HepG2 (cell line): Measurements from ENCODE around the gene TSC1. TPM values are rescaled to one million over a fixed set of nuclear protein-coding genes. Genes with fewer than 3 reads are reported as not detected.

Source experiments
- HIC2 ChIP-seq: sonication (generic); formaldehyde crosslinking; IDR thresholded peaks from 2 replicates; pipeline ENCODE4 v1.9.0; 2022; ENCODE audit warnings: low read depth, missing genetic modification reagents
- RBM22 ChIP-seq: fragments of 200-400 bp; formaldehyde crosslinking; optimal IDR thresholded peaks from 2 replicates; pipeline ENCODE3; 2017; ENCODE audit warnings: mild to moderate bottlenecking, low read length, moderate library complexity
- SRSF4 ChIP-seq: fragments of 200-400 bp; formaldehyde crosslinking; IDR thresholded peaks from one replicate; pipeline ENCODE4 v1.6.1; 2018; ENCODE audit warnings: mild to moderate bottlenecking, low read depth, low read length, moderate library complexity; ENCODE audit not compliant: poor library complexity, severe bottlenecking
- ZBTB25 ChIP-seq: IDR thresholded peaks from 2 replicates; pipeline ENCODE4 v1.6.1; 2018; ENCODE audit warnings: missing genetic modification reagents
- ZNF281 ChIP-seq: sonication (generic); formaldehyde crosslinking; IDR thresholded peaks from 2 replicates; pipeline ENCODE4 v1.4.0; 2020; ENCODE audit warnings: missing genetic modification reagents, borderline replicate concordance
- ZNF292 ChIP-seq: sonication (generic); formaldehyde crosslinking; IDR thresholded peaks from 2 replicates; pipeline ENCODE4 v1.8.1; 2022; ENCODE audit warnings: mild to moderate bottlenecking, low read depth, missing genetic modification reagents, borderline replicate concordance
- ZNF441 ChIP-seq: sonication (generic); formaldehyde crosslinking; IDR thresholded peaks from 2 replicates; pipeline ENCODE4 v1.7.0; 2021; ENCODE audit warnings: missing genetic modification reagents, borderline replicate concordance
- polyA plus RNA-seq, 8 experiments: library from polyadenylated mRNA; depleted of rRNA in 3 of 8; stranded (reverse) in 7 of 8; unstranded in 1 of 8; fragments of >200 nt; fragmentation: Illumina TruSeq in 4 of 8; extraction: Trizol in 4 of 8; gene quantifications; 2 replicates each; pipeline versions ENCODE4 v1.2.1 to v1.2.3, GENCODE V29; 2011 to 2016; ENCODE audit warnings: low read depth in 4 of 8, missing spikeins in 1 of 8, mixed read lengths in 1 of 8; ENCODE audit not compliant: insufficient read depth in 1 of 8
- total RNA-seq, 5 experiments: library from RNA; depleted of rRNA; stranded (reverse); fragments of >200 nt; fragmentation: Illumina TruSeq; extraction: Trizol; gene quantifications; 2 replicates each; pipeline ENCODE4 v1.2.3, GENCODE V29; 2016; ENCODE audit warnings: low read depth in 1 of 5
- TF ChIP-seq, protein P1 (sequence below): sonication (generic); formaldehyde crosslinking; IDR thresholded peaks from 2 replicates; pipeline ENCODE4 v1.4.0; 2020; ENCODE audit warnings: missing genetic modification reagents, mild to moderate bottlenecking, borderline replicate concordance
- TF ChIP-seq, protein P2 (sequence below): sonication (generic); formaldehyde crosslinking; IDR thresholded peaks from 2 replicates; pipeline ENCODE4 v1.5.0; 2020; ENCODE audit warnings: missing genetic modification reagents
- TF ChIP-seq, protein P3 (sequence below): sonication (generic); formaldehyde crosslinking; conservative IDR thresholded peaks from 2 replicates; pipeline ENCODE4 v1.4.0; 2020; ENCODE audit warnings: missing genetic modification reagents
- TF ChIP-seq, protein P4 (sequence below): sonication (generic); formaldehyde crosslinking; IDR thresholded peaks from 2 replicates; pipeline ENCODE4 v1.5.0; 2020; ENCODE audit warnings: mild to moderate bottlenecking, missing genetic modification reagents

The TSC1 gene
- total and polyA plus RNA-seq, 2 of the 13 experiments (the other 11 are each of a cell fraction or from before 2014, with no cell fraction given): 31.6 to 66.1 TPM

- TF ChIP-seq, protein P1, sequence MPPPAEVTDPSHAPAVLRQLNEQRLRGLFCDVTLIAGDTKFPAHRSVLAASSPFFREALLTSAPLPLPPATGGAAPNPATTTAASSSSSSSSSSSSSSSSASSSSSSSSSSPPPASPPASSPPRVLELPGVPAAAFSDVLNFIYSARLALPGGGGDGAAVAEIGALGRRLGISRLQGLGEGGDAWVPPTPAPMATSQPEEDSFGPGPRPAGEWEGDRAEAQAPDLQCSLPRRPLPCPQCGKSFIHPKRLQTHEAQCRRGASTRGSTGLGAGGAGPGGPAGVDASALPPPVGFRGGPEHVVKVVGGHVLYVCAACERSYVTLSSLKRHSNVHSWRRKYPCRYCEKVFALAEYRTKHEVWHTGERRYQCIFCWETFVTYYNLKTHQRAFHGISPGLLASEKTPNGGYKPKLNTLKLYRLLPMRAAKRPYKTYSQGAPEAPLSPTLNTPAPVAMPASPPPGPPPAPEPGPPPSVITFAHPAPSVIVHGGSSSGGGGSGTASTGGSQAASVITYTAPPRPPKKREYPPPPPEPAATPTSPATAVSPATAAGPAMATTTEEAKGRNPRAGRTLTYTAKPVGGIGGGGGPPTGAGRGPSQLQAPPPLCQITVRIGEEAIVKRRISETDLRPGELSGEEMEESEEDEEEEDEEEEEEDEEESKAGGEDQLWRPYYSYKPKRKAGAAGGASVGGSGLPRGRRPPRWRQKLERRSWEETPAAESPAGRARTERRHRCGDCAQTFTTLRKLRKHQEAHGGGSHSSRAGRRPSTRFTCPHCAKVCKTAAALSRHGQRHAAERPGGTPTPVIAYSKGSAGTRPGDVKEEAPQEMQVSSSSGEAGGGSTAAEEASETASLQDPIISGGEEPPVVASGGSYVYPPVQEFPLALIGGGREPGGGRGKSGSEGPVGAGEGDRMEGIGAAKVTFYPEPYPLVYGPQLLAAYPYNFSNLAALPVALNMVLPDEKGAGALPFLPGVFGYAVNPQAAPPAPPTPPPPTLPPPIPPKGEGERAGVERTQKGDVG (CRISPR knock-in tag): 0 out of 2 replicates have a peak, but pooled peaks have one; percentile 45
- TF ChIP-seq SRSF4: no peak
- TF ChIP-seq, protein P2, sequence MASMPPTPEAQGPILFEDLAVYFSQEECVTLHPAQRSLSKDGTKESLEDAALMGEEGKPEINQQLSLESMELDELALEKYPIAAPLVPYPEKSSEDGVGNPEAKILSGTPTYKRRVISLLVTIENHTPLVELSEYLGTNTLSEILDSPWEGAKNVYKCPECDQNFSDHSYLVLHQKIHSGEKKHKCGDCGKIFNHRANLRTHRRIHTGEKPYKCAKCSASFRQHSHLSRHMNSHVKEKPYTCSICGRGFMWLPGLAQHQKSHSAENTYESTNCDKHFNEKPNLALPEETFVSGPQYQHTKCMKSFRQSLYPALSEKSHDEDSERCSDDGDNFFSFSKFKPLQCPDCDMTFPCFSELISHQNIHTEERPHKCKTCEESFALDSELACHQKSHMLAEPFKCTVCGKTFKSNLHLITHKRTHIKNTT: no peak
- peak; percentile 81; the same call in 1 of the 2 replicates for TF ChIP-seq ZNF281 (CRISPR knock-in tag)
- no peak for TF ChIP-seq ZNF292 (CRISPR knock-in tag)
- no peak for TF ChIP-seq HIC2 (CRISPR knock-in tag)
- peak; percentile 79 for TF ChIP-seq ZNF441 (CRISPR knock-in tag)
- TF ChIP-seq, protein P3, sequence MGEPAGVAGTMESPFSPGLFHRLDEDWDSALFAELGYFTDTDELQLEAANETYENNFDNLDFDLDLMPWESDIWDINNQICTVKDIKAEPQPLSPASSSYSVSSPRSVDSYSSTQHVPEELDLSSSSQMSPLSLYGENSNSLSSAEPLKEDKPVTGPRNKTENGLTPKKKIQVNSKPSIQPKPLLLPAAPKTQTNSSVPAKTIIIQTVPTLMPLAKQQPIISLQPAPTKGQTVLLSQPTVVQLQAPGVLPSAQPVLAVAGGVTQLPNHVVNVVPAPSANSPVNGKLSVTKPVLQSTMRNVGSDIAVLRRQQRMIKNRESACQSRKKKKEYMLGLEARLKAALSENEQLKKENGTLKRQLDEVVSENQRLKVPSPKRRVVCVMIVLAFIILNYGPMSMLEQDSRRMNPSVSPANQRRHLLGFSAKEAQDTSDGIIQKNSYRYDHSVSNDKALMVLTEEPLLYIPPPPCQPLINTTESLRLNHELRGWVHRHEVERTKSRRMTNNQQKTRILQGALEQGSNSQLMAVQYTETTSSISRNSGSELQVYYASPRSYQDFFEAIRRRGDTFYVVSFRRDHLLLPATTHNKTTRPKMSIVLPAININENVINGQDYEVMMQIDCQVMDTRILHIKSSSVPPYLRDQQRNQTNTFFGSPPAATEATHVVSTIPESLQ (CRISPR knock-in tag): no peak
- TF ChIP-seq, protein P4, sequence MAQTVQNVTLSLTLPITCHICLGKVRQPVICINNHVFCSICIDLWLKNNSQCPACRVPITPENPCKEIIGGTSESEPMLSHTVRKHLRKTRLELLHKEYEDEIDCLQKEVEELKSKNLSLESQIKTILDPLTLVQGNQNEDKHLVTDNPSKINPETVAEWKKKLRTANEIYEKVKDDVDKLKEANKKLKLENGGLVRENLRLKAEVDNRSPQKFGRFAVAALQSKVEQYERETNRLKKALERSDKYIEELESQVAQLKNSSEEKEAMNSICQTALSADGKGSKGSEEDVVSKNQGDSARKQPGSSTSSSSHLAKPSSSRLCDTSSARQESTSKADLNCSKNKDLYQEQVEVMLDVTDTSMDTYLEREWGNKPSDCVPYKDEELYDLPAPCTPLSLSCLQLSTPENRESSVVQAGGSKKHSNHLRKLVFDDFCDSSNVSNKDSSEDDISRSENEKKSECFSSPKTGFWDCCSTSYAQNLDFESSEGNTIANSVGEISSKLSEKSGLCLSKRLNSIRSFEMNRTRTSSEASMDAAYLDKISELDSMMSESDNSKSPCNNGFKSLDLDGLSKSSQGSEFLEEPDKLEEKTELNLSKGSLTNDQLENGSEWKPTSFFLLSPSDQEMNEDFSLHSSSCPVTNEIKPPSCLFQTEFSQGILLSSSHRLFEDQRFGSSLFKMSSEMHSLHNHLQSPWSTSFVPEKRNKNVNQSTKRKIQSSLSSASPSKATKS (CRISPR knock-in tag): no peak
- peak; percentile 50; the same call in 1 of the 2 replicates for TF ChIP-seq ZBTB25 (CRISPR knock-in tag)
- TF ChIP-seq RBM22: peak; percentile 59
Measured at GRCh38 chr9:132944294-132945185, at the start of gene TSC1 (continued).
